ENCODE data around the gene POMP. TPM values are rescaled to one million over a fixed set of nuclear protein-coding genes. Genes with fewer than 3 reads are reported as not detected.

POMP gene
- total and polyA plus RNA-seq, 7 experiments from 2014 or later: 18.8 to 97.0 (median 25.2) TPM

DNA sequence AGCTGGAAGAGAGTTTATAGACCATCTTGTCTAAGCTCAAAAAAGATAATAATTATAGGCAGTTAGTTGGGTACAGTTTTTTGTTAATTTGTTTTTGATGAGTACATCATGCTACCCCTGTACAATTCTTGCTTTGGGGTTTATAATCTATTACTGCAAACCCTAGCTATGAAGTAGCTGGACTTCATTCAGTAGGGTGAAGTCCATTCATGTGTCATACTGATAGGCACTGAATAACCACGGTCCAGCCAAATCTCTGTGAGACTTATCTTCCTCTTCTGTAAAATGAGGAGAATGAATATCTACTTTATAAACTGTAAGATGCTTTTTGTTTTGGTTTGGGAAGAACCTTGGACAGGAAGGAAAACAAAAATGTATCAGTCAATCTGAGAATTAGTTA is 40.3 kb downstream of the POMP start:
- no peak overlapping the region for H3K4me3 Mint-ChIP-seq
- peaks cover 5 to 34% (median 18%) of the 10 kb centered on the region in 3 experiments for H3K36me3 ChIP-seq (ENCODE audit: control insufficient read depth in 2 of 3, insufficient read depth in 3 of 3, low read length in 3 of 3)

DNA sequence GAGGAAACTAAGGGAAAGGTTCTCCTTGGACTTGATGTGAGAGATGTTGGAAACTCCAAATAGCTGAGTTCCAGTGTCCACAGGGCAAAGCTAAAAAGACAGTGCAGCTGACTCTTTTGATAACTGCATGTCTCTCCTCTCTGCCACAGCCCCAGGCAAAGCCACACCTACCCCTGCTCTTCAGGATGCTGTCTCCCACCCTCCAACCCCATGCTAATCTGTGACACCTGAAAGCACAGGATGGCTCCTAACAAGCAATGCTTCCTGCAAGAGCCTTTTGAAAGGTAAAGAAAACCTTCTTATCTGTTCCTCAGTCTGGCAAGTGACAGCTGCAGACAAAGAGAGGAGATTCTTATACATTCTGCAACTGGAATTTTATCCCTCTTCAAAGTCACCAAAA is 45.4 kb downstream of the POMP start:
- POLR2A ChIA-PET: no interaction called here
- no peak for DNase-seq
- intact Hi-C loops (cut with micrococcal nuclease): no loop called here
- no peaks in the 10 kb centered on the region for H3K27me3 ChIP-seq (ENCODE audit: control insufficient read depth in 2 of 2, insufficient read depth in 2 of 2, low read length in 2 of 2)
- ATAC-seq: no peak
- peaks cover 5 to 35% (median 13%) of the 10 kb centered on the region in 3 experiments for H3K36me3 ChIP-seq (ENCODE audit: control insufficient read depth in 2 of 3, insufficient read depth in 3 of 3, low read length in 3 of 3)
- Mint-ChIP-seq H3K4me1 (peaks cover 0 to 11% (median 0%) of the 10 kb centered on the region in 7 donors), H3K27me3 (no peaks in the 10 kb centered on the region), H3K36me3 (peaks cover 11 to 73% (median 34%) of the 10 kb centered on the region in 5 donors), H3K9me3 (peaks cover 0 to 6% (median 0%) of the 10 kb centered on the region in 11 donors), H3K4me3 (no peak overlapping the region), H3K27ac (no peak overlapping the region)
- no peak overlapping the region for H3K4me3 ChIP-seq (ENCODE audit: low read length)
- no peaks in the 10 kb centered on the region for H3K4me1 ChIP-seq (ENCODE audit: control insufficient read depth in 2 of 2, insufficient read depth in 2 of 2, low read length in 2 of 2)
- no peak overlapping the region for H3K27ac ChIP-seq (ENCODE audit: low read depth, low read length)
- H3K9me3 ChIP-seq (ENCODE audit: control insufficient read depth in 2 of 3, low read length in 3 of 3): no peaks in the 10 kb centered on the region
- CTCF ChIA-PET: no interaction called here

More for the DNA sequence above, 40.3 kb downstream of the POMP start:
- Mint-ChIP-seq H3K27me3 (peaks cover 0 to 2% (median 0%) of the 10 kb centered on the region in 5 donors), H3K9me3 (peaks cover 0 to 14% (median 0%) of the 10 kb centered on the region in 11 donors), H3K4me1 (no peaks in the 10 kb centered on the region), H3K36me3 (peaks cover 21 to 83% (median 49%) of the 10 kb centered on the region in 5 donors), H3K27ac (no peak overlapping the region)
- no peak overlapping the region for H3K27ac ChIP-seq (ENCODE audit: low read depth, low read length)
- ChIA-PET CTCF (no interaction called here), POLR2A (interaction anchor here (1.6 kb wide), 1 partner anchor 559 kb away, joined by 4 read pairs; no protein-coding TSS in a partner anchor)
- H3K27me3 ChIP-seq (ENCODE audit: control insufficient read depth in 2 of 2, insufficient read depth in 2 of 2, low read length in 2 of 2): no peaks in the 10 kb centered on the region
- no peak for ATAC-seq
- DNase-seq: no peak
- no peak overlapping the region for H3K4me3 ChIP-seq (ENCODE audit: low read length)
- no peaks in the 10 kb centered on the region for H3K4me1 ChIP-seq (ENCODE audit: control insufficient read depth in 2 of 2, insufficient read depth in 2 of 2, low read length in 2 of 2)
- no peaks in the 10 kb centered on the region for H3K9me3 ChIP-seq (ENCODE audit: control insufficient read depth in 2 of 3, low read length in 3 of 3)
- intact Hi-C loops (cut with micrococcal nuclease): no loop called here

DNA sequence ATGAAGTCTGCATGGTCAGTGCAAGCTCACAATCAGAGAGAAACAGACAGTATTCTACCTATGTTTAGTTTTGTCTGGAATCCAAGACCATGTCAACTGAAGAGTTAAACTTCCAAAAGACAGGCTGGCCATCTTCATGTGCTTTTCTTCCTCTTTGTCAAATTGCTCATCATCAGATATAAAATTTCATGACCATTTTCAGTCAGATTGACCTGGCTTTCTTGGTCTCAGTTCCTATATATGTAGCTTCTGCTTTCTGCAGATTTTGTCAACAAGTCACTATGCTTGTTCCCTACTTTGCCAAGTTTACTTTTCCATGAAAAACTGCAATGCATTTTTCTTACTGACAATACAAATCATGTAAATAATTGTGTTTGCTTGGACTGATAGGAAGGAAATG is 46.0 kb downstream of the POMP start:
- CTCF ChIA-PET: no interaction called here

DNA sequence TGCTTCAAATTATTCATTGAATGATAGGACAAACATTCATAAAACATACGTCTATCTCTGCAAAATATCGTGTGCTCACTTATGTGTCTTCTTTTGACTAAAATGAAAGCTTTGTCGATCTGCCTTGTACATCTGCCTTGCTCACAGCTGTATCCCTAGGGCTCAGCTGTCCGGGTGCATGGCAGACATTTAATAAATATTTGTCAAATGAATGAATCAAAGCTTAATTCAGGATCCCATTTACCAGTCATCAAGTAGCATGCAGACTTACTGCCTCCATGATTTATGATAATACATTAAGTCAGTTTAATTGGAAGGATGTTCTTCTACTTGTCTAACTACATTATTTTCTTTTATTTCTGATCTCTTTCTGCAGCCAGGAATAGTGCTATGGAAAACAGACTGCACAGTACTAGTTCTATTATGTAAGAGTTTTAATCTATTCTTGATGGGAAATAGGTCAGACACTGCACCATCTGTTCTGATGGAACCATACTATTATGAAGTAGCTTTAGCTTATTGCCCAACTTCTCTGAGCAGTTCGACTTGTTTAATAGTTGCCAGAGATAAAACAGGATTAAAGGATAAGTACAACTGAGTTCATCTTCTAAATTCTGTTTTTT is 46.6 kb downstream of the POMP start:
- H3K4me3 Mint-ChIP-seq: no peak overlapping the region
- intact Hi-C loops (cut with micrococcal nuclease): no loop called here

More for the DNA sequence above, 46.0 kb downstream of the POMP start:
- ATAC-seq (no peak), DNase-seq (no peak)
- Mint-ChIP-seq H3K36me3 (peaks cover 9 to 73% (median 37%) of the 10 kb centered on the region in 5 donors), H3K27me3 (no peaks in the 10 kb centered on the region), H3K4me3 (no peak overlapping the region), H3K9me3 (peaks cover 0 to 6% (median 0%) of the 10 kb centered on the region in 11 donors), H3K27ac (peak overlapping the region in 1 of 9 donors; percentile 12), H3K4me1 (peaks cover 0 to 11% (median 0%) of the 10 kb centered on the region in 7 donors)
- H3K9me3 ChIP-seq (ENCODE audit: control insufficient read depth in 2 of 3, low read length in 3 of 3): no peaks in the 10 kb centered on the region
- H3K27me3 ChIP-seq (ENCODE audit: control insufficient read depth in 2 of 2, insufficient read depth in 2 of 2, low read length in 2 of 2): no peaks in the 10 kb centered on the region
- POLR2A ChIA-PET: no interaction called here
- H3K4me1 ChIP-seq (ENCODE audit: control insufficient read depth in 2 of 2, insufficient read depth in 2 of 2, low read length in 2 of 2): no peaks in the 10 kb centered on the region
- intact Hi-C loops (cut with micrococcal nuclease): no loop called here
- peaks cover 5 to 34% (median 12%) of the 10 kb centered on the region in 3 experiments for H3K36me3 ChIP-seq (ENCODE audit: control insufficient read depth in 2 of 3, insufficient read depth in 3 of 3, low read length in 3 of 3)
- no peak overlapping the region for H3K4me3 ChIP-seq (ENCODE audit: low read length)
- H3K27ac ChIP-seq (ENCODE audit: low read depth, low read length): no peak overlapping the region

DNA sequence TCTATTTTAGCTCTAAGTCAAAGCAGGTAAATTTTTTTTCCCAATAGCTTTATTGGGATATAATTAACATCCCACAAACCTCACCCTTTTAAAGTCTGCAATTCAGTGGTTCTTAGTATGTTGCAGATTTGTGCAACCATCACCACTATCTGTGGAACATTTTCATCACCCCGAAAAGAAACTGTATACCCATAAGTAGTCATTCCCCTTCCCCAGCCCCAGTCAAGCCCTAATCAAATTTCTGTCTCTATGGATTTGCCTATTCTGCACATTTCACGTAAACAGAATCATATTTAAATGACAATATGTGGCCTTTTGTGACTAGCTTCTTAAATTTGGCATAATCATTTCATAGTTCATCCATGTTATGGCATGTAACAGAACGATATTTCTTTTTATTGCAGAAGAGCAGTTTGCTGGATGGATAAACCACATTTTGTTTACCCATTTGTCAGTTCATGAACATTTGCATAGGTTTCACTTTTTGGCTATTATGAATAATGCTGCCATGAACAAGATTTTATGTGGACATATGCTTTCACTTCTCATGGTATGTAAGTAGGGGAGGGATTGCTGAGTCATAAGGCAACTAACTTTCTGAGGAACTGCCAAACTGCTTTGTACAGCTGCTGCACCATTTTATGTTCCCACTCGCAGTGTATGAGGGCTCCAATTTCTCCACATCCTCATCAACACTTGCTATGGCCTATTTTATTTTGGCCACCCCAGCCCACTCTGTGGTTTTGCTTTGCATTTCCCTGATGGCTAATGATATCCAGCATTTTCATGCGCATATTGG is 48.9 kb downstream of the POMP start:
- Histone ChIP-seq H3K36me3 (ENCODE audit: control insufficient read depth in 2 of 3, insufficient read depth in 3 of 3, low read length in 3 of 3) (peaks cover 0 to 34% (median 4%) of the 10 kb centered on the region in 3 experiments), H3K27me3 (ENCODE audit: control insufficient read depth in 2 of 2, insufficient read depth in 2 of 2, low read length in 2 of 2) (no peaks in the 10 kb centered on the region), H3K4me1 (ENCODE audit: control insufficient read depth in 2 of 2, insufficient read depth in 2 of 2, low read length in 2 of 2) (no peaks in the 10 kb centered on the region), H3K4me3 (ENCODE audit: low read length) (no peak overlapping the region), H3K9me3 (ENCODE audit: control insufficient read depth in 2 of 3, low read length in 3 of 3) (no peaks in the 10 kb centered on the region), H3K27ac (ENCODE audit: low read depth, low read length) (no peak overlapping the region)
- H3K27ac Mint-ChIP-seq: peak overlapping the region in 2 of 9 donors; percentile 33 to 60
- peaks cover 8 to 64% (median 34%) of the 10 kb centered on the region in 5 donors for H3K36me3 Mint-ChIP-seq
- H3K27me3 Mint-ChIP-seq: no peaks in the 10 kb centered on the region
- ChIA-PET POLR2A (interaction anchor here (0.5 kb wide), 1 partner anchor 12 kb away, joined by 3 read pairs; no protein-coding TSS in a partner anchor), CTCF (no interaction called here)
- ATAC-seq (peak; percentile 64), DNase-seq (no peak)
- intact Hi-C loops (cut with micrococcal nuclease): loop anchor here in 1 of 2 donors (1.0 to 2.0 kb wide), 2 partner anchors 10 to 1087 kb away; partner anchors contain the start of genes LNX2, POLR1D and SLC46A3
- H3K4me1 Mint-ChIP-seq: peaks cover 0 to 11% (median 3%) of the 10 kb centered on the region in 7 donors
- H3K4me3 Mint-ChIP-seq: peak overlapping the region in 1 of 10 donors; percentile 9
- peaks cover 0 to 6% (median 0%) of the 10 kb centered on the region in 11 donors for H3K9me3 Mint-ChIP-seq

More for the DNA sequence above, 46.6 kb downstream of the POMP start:
- H3K4me3 ChIP-seq (ENCODE audit: low read length): no peak overlapping the region
- DNase-seq: no peak
- no peaks in the 10 kb centered on the region for H3K9me3 ChIP-seq (ENCODE audit: control insufficient read depth in 2 of 3, low read length in 3 of 3)
- H3K27ac Mint-ChIP-seq: no peak overlapping the region
- peaks cover 0 to 11% (median 0%) of the 10 kb centered on the region in 7 donors for H3K4me1 Mint-ChIP-seq
- ATAC-seq: no peak
- no peaks in the 10 kb centered on the region for H3K4me1 ChIP-seq (ENCODE audit: control insufficient read depth in 2 of 2, insufficient read depth in 2 of 2, low read length in 2 of 2)
- no peaks in the 10 kb centered on the region for H3K27me3 Mint-ChIP-seq
- H3K27ac ChIP-seq (ENCODE audit: low read depth, low read length): no peak overlapping the region
- H3K27me3 ChIP-seq (ENCODE audit: control insufficient read depth in 2 of 2, insufficient read depth in 2 of 2, low read length in 2 of 2): no peaks in the 10 kb centered on the region
- H3K36me3 ChIP-seq (ENCODE audit: control insufficient read depth in 2 of 3, insufficient read depth in 3 of 3, low read length in 3 of 3): peaks cover 5 to 34% (median 12%) of the 10 kb centered on the region in 3 experiments
- H3K9me3 Mint-ChIP-seq: peaks cover 0 to 6% (median 0%) of the 10 kb centered on the region in 11 donors
- H3K36me3 Mint-ChIP-seq: peaks cover 8 to 73% (median 34%) of the 10 kb centered on the region in 5 donors
- CTCF ChIA-PET: no interaction called here
- POLR2A ChIA-PET: no interaction called here

DNA sequence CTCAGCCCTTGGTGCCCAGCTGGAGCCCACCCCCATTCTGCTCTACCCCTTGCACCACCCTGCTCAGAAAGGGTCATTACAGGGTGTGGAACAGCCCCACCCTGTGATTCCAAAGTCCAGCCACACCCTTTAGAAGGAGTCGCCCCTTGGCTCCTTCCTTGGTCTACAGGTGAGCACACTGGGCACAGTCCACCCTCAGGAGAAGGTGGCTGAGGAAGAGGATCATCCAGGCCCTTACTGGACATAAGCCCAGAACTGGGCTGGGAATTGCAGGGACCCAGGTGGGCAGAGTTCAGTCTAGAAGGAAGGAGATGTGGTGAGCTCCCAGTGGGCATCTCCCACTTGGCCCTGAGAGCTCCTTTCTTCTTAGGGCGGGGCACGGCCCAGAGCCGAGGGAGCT is 51.2 kb downstream of the POMP start:
- DNase-seq (no peak), ATAC-seq (no peak)
- Histone ChIP-seq H3K9me3 (ENCODE audit: control insufficient read depth in 2 of 3, low read length in 3 of 3) (no peaks in the 10 kb centered on the region), H3K36me3 (ENCODE audit: control insufficient read depth in 2 of 3, insufficient read depth in 3 of 3, low read length in 3 of 3) (peaks cover 0 to 29% (median 4%) of the 10 kb centered on the region in 3 experiments), H3K27ac (ENCODE audit: low read depth, low read length) (no peak overlapping the region), H3K4me1 (ENCODE audit: control insufficient read depth in 2 of 2, insufficient read depth in 2 of 2, low read length in 2 of 2) (no peaks in the 10 kb centered on the region), H3K27me3 (ENCODE audit: control insufficient read depth in 2 of 2, insufficient read depth in 2 of 2, low read length in 2 of 2) (no peaks in the 10 kb centered on the region), H3K4me3 (ENCODE audit: low read length) (no peak overlapping the region)
- Mint-ChIP-seq H3K4me1 (peaks cover 4 to 14% (median 11%) of the 10 kb centered on the region in 7 donors), H3K27me3 (no peaks in the 10 kb centered on the region), H3K27ac (no peak overlapping the region), H3K9me3 (peaks cover 0 to 6% (median 0%) of the 10 kb centered on the region in 11 donors), H3K36me3 (peaks cover 9 to 59% (median 35%) of the 10 kb centered on the region in 5 donors), H3K4me3 (no peak overlapping the region)
- intact Hi-C loops (cut with micrococcal nuclease): loop anchor here in 1 of 2 donors (10.0 kb wide), 1 partner anchor 1285 kb away; the partner anchor contains the start of gene GTF3A
- POLR2A ChIA-PET: interaction anchor here (1.3 kb wide), 1 partner anchor 8 kb away, joined by 4 read pairs; no protein-coding TSS in a partner anchor
- CTCF ChIA-PET: no interaction called here

Data from naive thymus-derived CD4-positive, alpha-beta T cell (primary cell).